Neural cell (in vitro differentiated cells): ENCODE measurements around the gene DNAH10. TPM values are rescaled to one million over a fixed set of nuclear protein-coding genes. Genes with fewer than 3 reads are reported as not detected.

Experiments used
- H2AFZ ChIP-seq: fragments of 200-600, 300-800 bp; sonication (generic), shearing (Covaris generic); 2 replicates; pipeline ENCODE4 v1.6.0; 2014; ENCODE audit warnings: low read depth, mild to moderate bottlenecking, antibody characterized with exemption, low read length, moderate library complexity
- H3F3A ChIP-seq: fragments of 200-600 bp; shearing (Covaris generic); 2 replicates; pipeline ENCODE4 v1.6.1; 2016; ENCODE audit warnings: mild to moderate bottlenecking, moderate library complexity, mixed read lengths, antibody characterized with exemption, low read length; ENCODE audit not compliant: insufficient read depth, poor library complexity, severe bottlenecking
- H3K27ac ChIP-seq: fragments of 200-600, 300-800 bp; sonication (generic), shearing (Covaris generic); 2 replicates; pipeline ENCODE4 v1.5.1; 2014; ENCODE audit warnings: mild to moderate bottlenecking, low read length, moderate library complexity
- H3K27me3 ChIP-seq: fragments of 300-800, 200-600 bp; sonication (generic), shearing (Covaris generic); 2 replicates; pipeline ENCODE4 v1.6.0; 2014; ENCODE audit warnings: mild to moderate bottlenecking, low read depth, low read length, moderate library complexity; ENCODE audit not compliant: insufficient read depth
- H3K36me3 ChIP-seq: fragments of 300-800, 200-600 bp; sonication (generic), shearing (Covaris generic); 2 replicates; pipeline ENCODE4 v1.5.1; 2014; ENCODE audit warnings: mild to moderate bottlenecking, antibody characterized with exemption, low read length, moderate library complexity; ENCODE audit not compliant: insufficient read depth
- H3K4me2 ChIP-seq: fragments of 300-800, 200-600 bp; sonication (generic), shearing (Covaris generic); 2 replicates; pipeline ENCODE4 v1.6.0; 2014; ENCODE audit warnings: mild to moderate bottlenecking, low read length
- H3K4me3 ChIP-seq: fragments of 300-800, 200-600 bp; sonication (generic), shearing (Covaris generic); 2 replicates; pipeline ENCODE4 v1.5.1; 2014; ENCODE audit warnings: mild to moderate bottlenecking, low read length, moderate library complexity
- H3K79me2 ChIP-seq: fragments of 200-600 bp; shearing (Covaris generic); replicated peaks from 2 replicates; pipeline ENCODE4 v1.6.0; 2014; ENCODE audit warnings: mild to moderate bottlenecking, low read length, moderate library complexity; ENCODE audit not compliant: insufficient read depth
- H3K9ac ChIP-seq: fragments of 300-800, 200-600 bp; sonication (generic), shearing (Covaris generic); 2 replicates; pipeline ENCODE4 v1.6.1; 2016; ENCODE audit warnings: mild to moderate bottlenecking, low read length, mixed read lengths
- H3K9me2 ChIP-seq: fragments of 200-600 bp; shearing (Covaris generic); 2 replicates; pipeline ENCODE4 v1.6.1; 2016; ENCODE audit warnings: mild to moderate bottlenecking, low read length, mixed read lengths; ENCODE audit not compliant: insufficient read depth
- H3K9me3 ChIP-seq: fragments of 200-600, 300-800 bp; sonication (generic), shearing (Covaris generic); 2 replicates; pipeline ENCODE4 v1.6.1; 2016; ENCODE audit warnings: mild to moderate bottlenecking, mixed run types, low read length, moderate library complexity, mixed read lengths
- H4K20me1 ChIP-seq: fragments of 200-600 bp; shearing (Covaris generic); 2 replicates; pipeline ENCODE4 v1.6.1; 2016; ENCODE audit warnings: mild to moderate bottlenecking, mixed run types; ENCODE audit not compliant: insufficient read depth
- CTCF ChIP-seq: fragments of 450-650 bp; IDR thresholded peaks from 2 replicates; pipeline ENCODE4 v1.5.1; 2014; ENCODE audit warnings: antibody characterized with exemption, mild to moderate bottlenecking, moderate library complexity; ENCODE audit not compliant: poor library complexity, severe bottlenecking
- EP300 ChIP-seq: fragments of 450-650 bp; conservative IDR thresholded peaks from 2 replicates; pipeline ENCODE4 v1.6.1; 2014; ENCODE audit warnings: antibody characterized with exemption, mild to moderate bottlenecking, moderate library complexity; ENCODE audit not compliant: poor library complexity, severe bottlenecking
- EZH2 ChIP-seq: fragments of 200-600, 300-800 bp; shearing (Covaris generic), sonication (generic); IDR thresholded peaks from 2 replicates; pipeline ENCODE4 v1.6.1; 2014; ENCODE audit warnings: antibody characterized with exemption, low read length, borderline replicate concordance, mild to moderate bottlenecking; ENCODE audit not compliant: insufficient read depth, poor library complexity, severe bottlenecking
- MXI1 ChIP-seq: fragments of 450-650 bp; conservative IDR thresholded peaks from 2 replicates; pipeline ENCODE4 v1.6.1; 2014; ENCODE audit warnings: antibody characterized with exemption, mild to moderate bottlenecking; ENCODE audit not compliant: poor library complexity, severe bottlenecking
- POLR2AphosphoS5 ChIP-seq: IDR thresholded peaks from 2 replicates; pipeline ENCODE4 v1.6.1; 2012
- RAD21 ChIP-seq: fragments of 450-650 bp; conservative IDR thresholded peaks from 2 replicates; pipeline ENCODE4 v1.6.1; 2014; ENCODE audit warnings: antibody characterized with exemption, mild to moderate bottlenecking, moderate library complexity
- REST ChIP-seq: IDR thresholded peaks from 2 replicates; pipeline ENCODE4 v1.6.1; 2012; ENCODE audit warnings: borderline replicate concordance
- SMC3 ChIP-seq: fragments of 450-650 bp; conservative IDR thresholded peaks from 2 replicates; pipeline ENCODE4 v1.6.1; 2014; ENCODE audit warnings: antibody characterized with exemption, mild to moderate bottlenecking, moderate library complexity; ENCODE audit not compliant: poor library complexity
- TAF1 ChIP-seq: IDR thresholded peaks from 2 replicates; pipeline ENCODE4 v1.6.1; 2012; ENCODE audit warnings: low read depth
- polyA plus RNA-seq: library from polyadenylated mRNA; depleted of rRNA; stranded (reverse); fragments of >200 nt; gene quantifications from 2 replicates; pipeline ENCODE4 v1.2.3, GENCODE V29; 2014

Gene DNAH10
- polyA plus RNA-seq, 1 donor from 2014 or later: 1.9 TPM

- Histone ChIP-seq H3K4me2 (no peak overlapping the region), H4K20me1 (no peaks in the 10 kb centered on the region), H3K27me3 (no peaks in the 10 kb centered on the region), H2AFZ (no peak overlapping the region), H3F3A (no peaks in the 10 kb centered on the region), H3K9me3 (no peaks in the 10 kb centered on the region), H3K27ac (no peak overlapping the region), H3K79me2 (no peaks in the 10 kb centered on the region), H3K4me3 (no peak overlapping the region), H3K36me3 (peaks cover 5% of the 10 kb centered on the region), H3K9me2 (no peaks in the 10 kb centered on the region), H3K9ac (no peak overlapping the region)
- TF ChIP-seq TAF1 (no peak), MXI1 (no peak), EZH2 (no peak), EP300 (no peak), POLR2AphosphoS5 (no peak), RAD21 (no peak), CTCF (no peak), REST (no peak), SMC3 (no peak)
Observed at GRCh38 chr12:123934829-123935228, 172.7 kb downstream of the DNAH10 start.

- Histone ChIP-seq H3F3A (no peaks in the 10 kb centered on the region), H3K9me2 (no peaks in the 10 kb centered on the region), H3K9ac (no peak overlapping the region), H3K9me3 (no peaks in the 10 kb centered on the region), H3K4me3 (no peak overlapping the region), H2AFZ (no peak overlapping the region), H3K27me3 (no peaks in the 10 kb centered on the region), H3K79me2 (no peaks in the 10 kb centered on the region), H3K36me3 (no peaks in the 10 kb centered on the region), H3K4me2 (no peak overlapping the region), H4K20me1 (no peaks in the 10 kb centered on the region), H3K27ac (no peak overlapping the region)
- TF ChIP-seq TAF1 (no peak), CTCF (no peak), EZH2 (no peak), REST (no peak), MXI1 (no peak), SMC3 (no peak), RAD21 (no peak), EP300 (no peak), POLR2AphosphoS5 (no peak)
Observed at GRCh38 chr12:123935956-123936355, 173.9 kb downstream of the DNAH10 start.
